Activated naive CD4-positive, alpha-beta T cell treated with anti-CD3 and anti-CD28 coated beads, Interleukin-2, amount 50 U/mL, for 24 hours (primary cell): Measurements from ENCODE around the gene PRM2.

Source experiments
- H3K27ac Mint-ChIP-seq: one replicate; pipeline ENCODE4 v1.8.0; 2021; ENCODE audit warnings: mild to moderate bottlenecking, mixed read lengths
- H3K27me3 Mint-ChIP-seq: one replicate; pipeline ENCODE4 v1.8.0; 2021; ENCODE audit warnings: mixed read lengths
- H3K36me3 Mint-ChIP-seq: one replicate; pipeline ENCODE4 v1.8.0; 2021; ENCODE audit warnings: mixed read lengths
- H3K4me1 Mint-ChIP-seq: one replicate; pipeline ENCODE4 v1.8.0; 2021; ENCODE audit warnings: mixed read lengths
- H3K4me3 Mint-ChIP-seq: one replicate; pipeline ENCODE4 v1.8.0; 2021; ENCODE audit warnings: mild to moderate bottlenecking, mixed read lengths
- H3K9me3 Mint-ChIP-seq: one replicate; pipeline ENCODE4 v1.8.0; 2021; ENCODE audit warnings: mixed read lengths

The PRM2 gene

DNA sequence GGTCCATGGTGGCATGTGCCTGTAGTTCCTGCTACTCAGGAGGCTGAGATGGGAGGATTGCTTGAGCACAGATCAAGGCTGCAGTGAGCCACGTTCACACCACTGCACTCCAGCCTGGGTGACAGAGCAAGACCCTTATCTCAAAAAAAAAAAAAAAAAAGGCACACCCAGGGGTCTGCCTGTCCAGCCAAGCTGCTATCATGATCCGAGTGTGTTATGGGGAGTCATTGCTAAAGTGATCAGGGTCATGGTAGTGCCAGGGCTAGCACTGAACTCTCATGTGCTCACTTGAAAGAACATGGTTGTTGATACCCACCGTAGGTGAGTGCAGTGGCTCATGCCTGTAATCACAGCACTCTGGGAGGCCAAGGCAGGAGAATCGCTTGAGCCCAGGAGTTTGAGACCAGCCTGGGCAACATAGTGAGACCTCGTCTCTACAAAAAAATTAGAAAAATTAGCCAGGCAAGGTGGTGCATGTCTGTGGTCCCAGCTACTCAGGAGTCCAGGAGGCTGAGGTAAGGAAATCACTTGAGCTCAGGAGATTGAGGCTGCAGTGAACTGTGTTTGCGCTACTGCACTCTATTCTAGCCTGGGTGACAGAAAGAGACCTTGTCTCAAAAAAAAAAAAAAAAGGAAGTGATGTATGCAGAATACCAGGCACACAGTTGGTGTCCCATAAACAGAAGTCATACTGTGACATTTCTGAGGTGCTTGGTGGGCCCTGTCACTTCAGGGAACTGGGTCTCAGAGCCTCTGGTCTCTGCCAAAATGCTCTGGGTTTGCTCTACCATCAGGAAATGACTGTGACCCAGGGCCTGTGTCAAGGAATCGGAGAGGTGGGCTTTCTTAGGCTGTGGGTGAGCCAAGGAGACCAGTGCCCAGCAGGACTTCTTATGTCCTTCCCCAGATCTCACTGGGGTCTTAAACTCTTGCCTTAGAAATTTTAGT lies 2.7 kb upstream of the PRM2 start:
- Mint-ChIP-seq H3K4me1 (no peaks in the 10 kb centered on the region), H3K36me3 (no peaks in the 10 kb centered on the region), H3K4me3 (no peak overlapping the region), H3K27ac (no peak overlapping the region), H3K9me3 (no peaks in the 10 kb centered on the region), H3K27me3 (no peaks in the 10 kb centered on the region)

DNA sequence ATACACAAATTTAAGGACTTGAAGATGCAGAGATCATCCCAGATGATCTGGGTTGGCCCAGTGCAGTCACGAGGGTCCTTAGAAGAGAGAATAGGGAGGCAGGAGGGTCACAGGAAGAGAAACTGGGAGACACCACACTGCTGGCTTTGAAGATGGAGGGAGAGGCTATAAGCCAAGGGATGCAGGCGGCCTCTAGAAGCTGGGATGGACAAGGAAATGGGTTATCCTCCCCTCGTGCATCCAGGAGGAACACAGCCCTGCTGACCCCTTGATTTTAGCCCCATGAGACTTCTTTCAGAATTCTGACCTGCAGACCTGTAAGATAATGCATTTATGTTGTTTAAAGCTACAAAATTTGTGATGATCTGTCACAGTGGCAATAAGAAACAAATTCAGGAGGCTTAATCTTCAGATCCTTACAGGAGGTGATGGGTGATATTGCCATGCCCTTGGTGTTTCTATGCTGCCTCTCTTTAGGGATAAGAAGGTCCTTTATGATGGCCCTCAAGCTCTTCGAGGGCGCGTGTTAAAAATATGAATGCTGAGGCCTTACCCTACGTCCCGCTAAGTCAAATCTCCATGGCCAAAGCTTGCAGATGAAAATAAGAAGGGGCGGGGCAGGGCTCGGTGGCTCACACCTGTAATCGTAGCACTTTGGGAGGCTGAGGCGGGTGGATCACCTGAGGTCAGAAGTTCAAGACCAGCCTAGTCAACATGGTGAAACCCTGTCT lies 1.5 kb upstream of the PRM2 start:
- no peak overlapping the region for H3K4me3 Mint-ChIP-seq
- no peaks in the 10 kb centered on the region for H3K27me3 Mint-ChIP-seq

DNA sequence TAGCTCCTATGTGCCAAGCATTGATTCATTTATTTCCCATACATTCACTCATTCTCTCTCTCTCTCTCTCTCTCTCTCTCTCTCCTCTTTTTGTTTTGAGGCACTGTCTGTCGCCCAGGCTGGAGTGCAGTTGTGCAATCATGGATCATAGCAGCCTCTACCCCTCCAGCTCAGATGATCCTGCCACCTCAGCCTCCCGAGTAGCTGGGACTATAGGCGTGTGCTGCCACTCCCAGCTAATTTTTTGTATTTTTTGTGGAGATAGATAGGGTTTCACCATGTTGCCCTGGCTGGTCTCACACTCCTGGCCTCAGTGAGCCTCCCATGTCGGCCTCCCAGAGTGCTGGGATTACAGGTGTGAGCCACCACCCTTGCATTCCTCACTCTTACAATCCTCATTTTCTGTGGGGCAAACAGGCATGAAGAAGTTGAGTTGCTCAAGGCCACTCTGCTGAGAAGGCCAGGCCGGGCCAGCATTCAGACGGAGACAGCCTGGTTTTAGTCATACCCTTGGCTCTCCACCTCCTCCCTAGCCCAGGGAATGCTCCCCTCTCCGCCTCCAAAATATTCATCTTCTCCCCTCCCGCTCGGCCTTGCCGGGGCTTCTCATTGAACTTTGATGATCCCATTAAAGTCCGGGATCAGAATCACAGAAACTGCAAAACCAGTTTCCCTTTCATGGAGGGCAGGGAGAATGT lies 765 bp upstream of the PRM2 start:
- Mint-ChIP-seq H3K4me1 (no peaks in the 10 kb centered on the region), H3K4me3 (no peak overlapping the region), H3K9me3 (no peaks in the 10 kb centered on the region), H3K27me3 (no peaks in the 10 kb centered on the region), H3K27ac (peak overlapping the region; percentile 48), H3K36me3 (no peaks in the 10 kb centered on the region)

More for the DNA sequence above, 1.5 kb upstream of the PRM2 start:
- Mint-ChIP-seq H3K4me1 (no peaks in the 10 kb centered on the region), H3K27ac (no peak overlapping the region), H3K9me3 (no peaks in the 10 kb centered on the region), H3K36me3 (no peaks in the 10 kb centered on the region)

DNA sequence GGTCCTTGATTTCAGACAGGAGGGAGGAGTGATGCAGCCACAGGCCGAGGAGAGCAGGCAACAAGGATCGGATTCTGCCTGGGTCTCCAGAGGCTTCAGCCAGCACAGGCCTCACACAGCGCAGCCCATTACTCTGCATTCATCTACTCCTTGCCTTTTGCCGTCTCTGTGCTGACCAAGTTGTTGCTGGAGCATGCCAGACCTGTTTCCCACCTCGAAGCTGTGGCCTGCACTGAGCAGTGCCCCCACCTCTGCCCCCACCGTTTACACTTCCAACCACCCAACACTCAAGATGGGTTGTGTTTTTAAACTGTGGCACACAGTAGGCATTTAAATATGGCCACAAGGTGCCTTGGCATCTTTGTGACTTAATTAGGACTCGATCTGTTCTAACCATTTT lies 1.3 kb downstream of the PRM2 start:
- H3K27me3 Mint-ChIP-seq: no peaks in the 10 kb centered on the region
- no peak overlapping the region for H3K4me3 Mint-ChIP-seq
- no peaks in the 10 kb centered on the region for H3K9me3 Mint-ChIP-seq
- H3K4me1 Mint-ChIP-seq: no peaks in the 10 kb centered on the region
- H3K27ac Mint-ChIP-seq: no peak overlapping the region
- H3K36me3 Mint-ChIP-seq: no peaks in the 10 kb centered on the region

DNA sequence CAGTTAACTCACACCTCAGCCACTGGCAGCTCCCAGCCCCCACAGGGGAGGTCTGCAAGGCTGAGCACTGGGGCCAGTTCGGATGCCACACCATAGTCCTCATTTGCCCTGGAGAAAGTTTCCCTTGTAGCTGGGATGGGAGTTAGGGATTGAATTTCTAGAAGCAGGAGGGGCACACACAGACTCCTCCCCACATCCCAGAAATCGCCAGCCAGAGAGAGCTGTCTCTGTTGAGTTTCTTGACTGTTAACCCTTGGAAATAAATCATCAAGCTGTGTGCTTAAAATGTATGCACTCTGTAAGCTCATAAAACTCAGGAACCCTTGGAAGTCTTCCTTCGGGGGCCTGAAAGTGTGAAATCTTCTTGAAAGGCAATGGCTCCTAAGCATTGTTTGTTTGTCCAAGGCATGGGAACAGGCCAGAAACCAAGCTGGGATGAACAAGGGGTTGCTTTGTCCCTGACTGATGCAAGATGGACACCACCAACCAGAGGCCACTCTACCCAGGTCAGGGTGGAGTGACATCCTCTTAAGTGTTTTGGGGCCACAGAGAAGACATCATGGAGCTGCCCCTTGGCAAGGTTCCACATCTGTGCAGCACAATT lies 2.5 kb downstream of the PRM2 start:
- Mint-ChIP-seq H3K4me3 (no peak overlapping the region), H3K27me3 (no peaks in the 10 kb centered on the region), H3K36me3 (no peaks in the 10 kb centered on the region), H3K27ac (no peak overlapping the region), H3K9me3 (no peaks in the 10 kb centered on the region), H3K4me1 (no peaks in the 10 kb centered on the region)

DNA sequence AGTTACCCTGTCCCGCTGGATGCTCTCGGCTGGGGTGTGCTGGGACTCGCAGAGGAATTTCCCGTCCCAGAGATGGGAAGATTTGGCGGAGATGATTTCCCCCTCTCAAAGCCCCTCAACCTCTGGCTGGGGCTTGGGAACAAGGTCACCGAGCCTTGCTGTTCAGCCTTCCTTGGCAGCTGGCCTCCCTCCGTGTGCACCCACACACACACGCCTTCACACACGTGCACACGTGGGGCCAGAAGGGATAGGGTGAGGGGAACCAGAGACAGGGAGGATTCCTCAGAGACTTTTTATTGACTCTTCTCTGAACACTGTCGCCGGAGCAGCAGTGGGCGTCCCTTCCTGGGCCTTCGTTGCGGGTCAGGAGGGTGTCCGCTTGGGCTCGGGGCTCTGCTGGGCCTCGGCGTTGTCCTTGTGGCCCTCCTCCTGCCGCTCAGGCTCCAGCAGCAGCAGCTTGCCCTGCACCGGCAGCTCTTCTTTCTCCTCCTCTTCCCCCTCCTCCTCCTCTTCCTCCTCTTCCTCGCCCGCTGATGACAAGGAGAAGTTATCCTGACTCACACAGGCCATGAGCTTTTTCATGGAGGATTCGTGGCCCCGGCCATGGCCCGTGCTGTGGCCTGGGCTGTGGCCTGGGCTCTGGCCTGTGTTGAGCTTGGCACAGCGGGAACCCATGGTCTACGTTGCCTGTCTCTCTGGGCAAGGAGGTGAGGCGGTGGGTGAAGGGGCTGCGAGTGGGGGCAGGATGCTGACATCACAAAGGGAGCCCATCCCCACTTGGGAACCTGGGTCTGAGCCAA lies 3.2 kb downstream of the PRM2 start, which contains the start of gene PRM3:
TSS of gene PRM3 (minus strand) at position 709 of the 800 bp plus-strand sequence. CDS start at position 675, 34 bp downstream.
- H3K9me3 Mint-ChIP-seq: no peaks in the 10 kb centered on the region
- no peaks in the 10 kb centered on the region for H3K36me3 Mint-ChIP-seq
- H3K4me1 Mint-ChIP-seq: no peaks in the 10 kb centered on the region
- no peak within 1 kb of the TSS for H3K27ac Mint-ChIP-seq
- H3K4me3 Mint-ChIP-seq: no peak within 1 kb of the TSS
- no peaks in the 10 kb centered on the region for H3K27me3 Mint-ChIP-seq

DNA sequence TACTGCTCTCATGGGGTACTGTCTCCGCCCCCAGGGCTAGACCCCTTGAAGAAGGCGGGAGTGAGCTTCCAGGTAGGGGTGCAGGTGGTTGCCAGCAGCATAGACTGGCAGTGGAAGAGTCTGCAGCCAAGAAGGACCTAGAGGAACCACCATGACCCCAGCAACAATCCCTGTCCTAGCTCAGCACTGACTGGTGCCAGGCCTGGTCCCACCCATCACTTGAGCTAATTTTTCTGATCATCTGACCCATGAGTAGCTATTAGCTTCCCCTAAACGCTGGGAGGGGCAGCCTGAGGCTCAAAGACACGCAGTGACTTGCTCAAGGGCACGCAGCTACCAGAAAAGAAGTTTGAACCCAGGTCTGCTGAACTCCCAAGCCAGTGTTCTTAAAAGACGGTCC lies 3.8 kb downstream of the PRM2 start:
- H3K36me3 Mint-ChIP-seq: no peaks in the 10 kb centered on the region
- no peaks in the 10 kb centered on the region for H3K9me3 Mint-ChIP-seq
- no peaks in the 10 kb centered on the region for H3K4me1 Mint-ChIP-seq
- no peaks in the 10 kb centered on the region for H3K27me3 Mint-ChIP-seq
- no peak overlapping the region for H3K27ac Mint-ChIP-seq
- H3K4me3 Mint-ChIP-seq: no peak overlapping the region

DNA sequence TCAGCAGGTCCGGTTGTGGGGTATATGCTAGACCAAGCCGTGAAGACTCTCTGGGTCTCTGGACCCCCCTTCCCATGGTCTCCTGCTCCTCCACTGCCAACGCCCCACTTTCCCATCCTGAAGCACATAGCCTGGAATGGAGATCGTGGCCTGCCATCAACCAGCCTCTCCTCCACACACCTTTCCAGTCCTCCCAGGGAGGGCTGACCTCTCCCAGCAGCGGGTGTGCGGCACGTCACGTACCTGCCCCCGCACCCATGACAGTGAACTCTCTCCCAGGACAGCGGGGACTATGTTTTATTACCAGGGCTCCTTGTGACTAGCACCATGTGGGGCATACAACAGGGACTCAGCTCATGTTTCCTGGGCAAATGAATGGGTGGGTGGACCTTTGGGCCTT lies 4.7 kb downstream of the PRM2 start:
- Mint-ChIP-seq H3K27ac (no peak overlapping the region), H3K9me3 (no peaks in the 10 kb centered on the region), H3K4me3 (no peak overlapping the region), H3K36me3 (no peaks in the 10 kb centered on the region), H3K4me1 (no peaks in the 10 kb centered on the region), H3K27me3 (no peaks in the 10 kb centered on the region)

DNA sequence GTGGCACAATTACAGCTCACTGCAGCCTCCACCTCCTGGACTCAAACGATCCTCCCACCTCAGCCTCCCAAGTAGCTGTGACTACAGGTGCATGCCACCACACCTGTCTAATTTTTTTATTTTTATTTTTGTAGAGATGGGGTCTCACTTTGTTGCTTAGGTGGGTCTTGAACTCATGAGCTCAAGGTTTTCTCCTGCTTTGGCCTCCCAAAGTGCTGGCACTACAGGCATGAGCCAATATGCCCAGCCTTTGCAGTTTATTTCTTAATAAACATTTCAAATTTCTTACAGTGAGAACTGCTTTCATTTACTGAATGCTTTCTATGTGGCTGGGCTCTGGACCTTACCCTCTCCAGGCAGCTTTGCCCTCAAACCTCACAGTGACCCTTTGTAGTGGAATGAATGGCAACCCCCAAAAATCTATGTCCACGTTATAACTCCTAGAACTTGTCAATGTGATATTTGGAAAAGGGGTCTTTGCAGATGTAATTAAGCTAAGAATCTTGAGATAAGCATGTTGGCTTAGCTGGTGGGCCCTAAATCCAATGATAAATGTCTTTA lies 5.6 kb downstream of the PRM2 start:
- Mint-ChIP-seq H3K27ac (no peak overlapping the region), H3K9me3 (no peaks in the 10 kb centered on the region), H3K27me3 (no peaks in the 10 kb centered on the region), H3K4me3 (no peak overlapping the region), H3K36me3 (no peaks in the 10 kb centered on the region), H3K4me1 (no peaks in the 10 kb centered on the region)

DNA sequence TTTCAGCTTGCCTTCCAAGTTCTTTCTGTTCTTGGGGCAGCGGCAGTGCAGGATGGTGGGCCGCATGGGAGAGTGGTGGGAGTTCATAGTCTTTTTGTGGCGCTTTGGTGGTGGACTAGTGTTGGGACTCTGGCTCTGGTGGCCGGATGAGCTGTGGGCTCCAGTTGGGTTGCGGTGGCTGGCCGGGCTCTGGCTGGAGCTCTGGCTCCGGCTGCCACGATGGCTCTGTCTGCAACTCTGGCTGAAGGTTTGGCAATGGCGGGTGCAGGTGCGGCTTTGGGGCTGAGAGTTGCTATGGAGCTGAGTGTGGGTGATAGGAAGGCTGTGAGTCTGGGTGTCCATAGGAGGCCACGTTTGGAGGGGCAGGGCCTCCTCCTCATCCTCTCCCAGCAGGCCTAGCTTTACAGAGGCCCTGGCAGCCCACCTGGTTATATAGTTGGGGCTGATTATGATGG lies 7.3 kb downstream of the PRM2 start, which contains the start of gene TNP2:
TSS of gene TNP2 (minus strand) at position 405 of the 455 bp plus-strand sequence. CDS start at position 342, 63 bp downstream.
- no peak within 1 kb of the TSS for H3K27ac Mint-ChIP-seq
- H3K4me1 Mint-ChIP-seq: peaks cover 8% of the 10 kb centered on the region
- no peaks in the 10 kb centered on the region for H3K27me3 Mint-ChIP-seq
- H3K9me3 Mint-ChIP-seq: no peaks in the 10 kb centered on the region
- no peak within 1 kb of the TSS for H3K4me3 Mint-ChIP-seq
- no peaks in the 10 kb centered on the region for H3K36me3 Mint-ChIP-seq

DNA sequence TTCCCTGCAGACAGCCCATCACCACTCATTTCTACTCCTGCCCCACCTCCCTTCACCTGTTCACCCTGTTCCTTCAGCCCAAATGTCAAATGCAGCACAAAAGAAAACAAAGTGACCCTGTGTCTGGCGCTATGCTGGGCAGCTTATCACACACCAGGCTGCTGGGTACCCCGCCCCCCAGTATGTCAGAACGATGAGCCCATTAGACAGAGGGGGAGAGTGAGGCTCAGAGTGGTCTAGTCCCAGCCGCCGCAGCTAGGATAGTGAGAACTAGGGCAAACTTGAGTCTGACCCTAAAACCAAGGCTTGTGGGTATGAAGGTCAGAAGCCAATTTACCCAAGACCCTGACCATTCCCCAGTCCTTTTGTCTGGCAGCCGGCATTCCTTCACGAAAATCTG lies 11.2 kb downstream of the PRM2 start:
- Mint-ChIP-seq H3K36me3 (no peaks in the 10 kb centered on the region), H3K9me3 (no peaks in the 10 kb centered on the region), H3K4me3 (no peak overlapping the region), H3K27me3 (no peaks in the 10 kb centered on the region), H3K27ac (no peak overlapping the region), H3K4me1 (peaks cover 25% of the 10 kb centered on the region)

DNA sequence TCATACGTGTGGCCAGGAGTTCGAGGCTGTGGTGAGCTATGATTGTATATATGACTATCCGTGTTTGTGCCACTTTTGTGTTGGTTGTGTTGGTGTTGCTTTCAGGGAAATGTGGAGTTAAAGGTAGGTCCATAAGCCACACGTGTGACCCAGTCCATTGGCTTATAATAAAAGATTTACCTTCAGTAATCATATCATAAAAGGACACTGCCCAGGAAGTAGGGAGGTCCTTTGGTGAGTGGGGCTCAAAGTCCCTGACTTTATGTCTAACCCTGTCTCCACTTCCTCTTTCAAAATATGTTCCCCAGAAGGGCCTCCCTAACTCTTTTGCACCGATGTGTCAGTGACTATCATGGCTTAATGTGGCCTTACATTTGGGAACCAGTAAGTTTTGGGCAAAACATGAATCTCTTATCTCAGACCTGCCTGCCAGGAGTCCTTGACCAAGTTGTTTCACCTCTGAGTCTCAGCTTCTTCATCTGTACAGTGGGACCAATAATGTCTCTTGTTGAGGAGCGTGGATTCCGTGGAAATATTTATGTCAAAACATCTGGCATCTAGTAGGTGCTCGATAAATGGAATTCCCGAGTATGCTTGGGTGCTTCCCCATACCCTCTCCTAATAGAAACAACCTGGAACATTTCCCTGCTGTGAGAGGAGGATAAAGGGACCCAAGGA lies 12.0 kb downstream of the PRM2 start:
- peak overlapping the region; percentile 38 for H3K4me3 Mint-ChIP-seq
- no peaks in the 10 kb centered on the region for H3K27me3 Mint-ChIP-seq
- no peaks in the 10 kb centered on the region for H3K9me3 Mint-ChIP-seq
- no peaks in the 10 kb centered on the region for H3K36me3 Mint-ChIP-seq
- peak overlapping the region; percentile 91 for H3K27ac Mint-ChIP-seq
- peaks cover 28% of the 10 kb centered on the region for H3K4me1 Mint-ChIP-seq

DNA sequence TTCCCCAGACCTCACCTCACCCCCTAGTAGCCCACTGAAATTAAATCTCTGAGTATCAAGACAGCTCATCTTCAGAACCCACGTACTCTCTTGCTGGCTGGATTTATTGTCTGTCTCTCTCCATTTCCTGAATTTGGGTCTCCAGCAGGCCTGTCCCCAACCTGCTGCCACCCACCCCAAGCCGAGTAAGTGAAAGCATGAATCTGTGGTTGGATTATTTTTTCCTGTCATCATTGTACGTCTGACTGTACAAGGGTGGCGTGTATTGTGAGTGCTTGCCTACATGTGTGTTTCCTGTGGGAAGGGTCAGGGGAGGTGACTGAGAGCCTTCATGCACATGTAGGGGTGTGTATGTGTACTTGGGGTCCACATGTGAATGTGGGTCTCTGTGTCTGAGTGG lies 12.5 kb downstream of the PRM2 start:
- Mint-ChIP-seq H3K4me3 (peak overlapping the region; percentile 38), H3K36me3 (no peaks in the 10 kb centered on the region), H3K4me1 (peaks cover 33% of the 10 kb centered on the region), H3K27ac (peak overlapping the region; percentile 91), H3K9me3 (no peaks in the 10 kb centered on the region), H3K27me3 (no peaks in the 10 kb centered on the region)

DNA sequence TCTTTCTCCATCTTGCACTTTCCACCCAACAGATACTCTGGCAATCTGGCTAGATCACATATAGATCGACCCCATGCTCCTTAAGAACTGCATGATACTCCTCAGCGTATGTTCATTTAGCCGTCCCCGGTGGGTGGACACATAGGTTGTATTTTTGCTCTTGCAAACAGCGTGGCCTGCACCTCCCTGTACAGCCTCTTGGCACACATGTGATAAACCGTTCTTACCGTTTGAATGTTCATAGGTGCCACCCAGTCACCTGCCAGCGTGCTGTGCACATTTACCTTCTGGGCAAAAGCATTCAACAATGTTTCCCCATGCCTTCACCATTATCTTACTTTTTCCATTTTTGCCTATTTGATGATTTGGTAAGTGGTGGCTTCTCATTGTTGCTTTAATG lies 13.4 kb downstream of the PRM2 start:
- Mint-ChIP-seq H3K9me3 (no peaks in the 10 kb centered on the region), H3K4me3 (no peak overlapping the region), H3K27ac (peak overlapping the region; percentile 6), H3K4me1 (peaks cover 41% of the 10 kb centered on the region), H3K36me3 (no peaks in the 10 kb centered on the region), H3K27me3 (no peaks in the 10 kb centered on the region)
